Neural cell (in vitro differentiated cells): ENCODE data around the gene CD81.

Experiments used
- EP300 ChIP-seq: fragments of 450-650 bp; conservative IDR thresholded peaks from 2 replicates; pipeline ENCODE4 v1.6.1; 2014; ENCODE audit warnings: antibody characterized with exemption, mild to moderate bottlenecking, moderate library complexity; ENCODE audit not compliant: poor library complexity, severe bottlenecking
- EZH2 ChIP-seq: fragments of 200-600, 300-800 bp; shearing (Covaris generic), sonication (generic); IDR thresholded peaks from 2 replicates; pipeline ENCODE4 v1.6.1; 2014; ENCODE audit warnings: antibody characterized with exemption, low read length, borderline replicate concordance, mild to moderate bottlenecking; ENCODE audit not compliant: insufficient read depth, poor library complexity, severe bottlenecking
- POLR2AphosphoS5 ChIP-seq: IDR thresholded peaks from 2 replicates; pipeline ENCODE4 v1.6.1; 2012
- RAD21 ChIP-seq: fragments of 450-650 bp; conservative IDR thresholded peaks from 2 replicates; pipeline ENCODE4 v1.6.1; 2014; ENCODE audit warnings: antibody characterized with exemption, mild to moderate bottlenecking, moderate library complexity
- SMC3 ChIP-seq: fragments of 450-650 bp; conservative IDR thresholded peaks from 2 replicates; pipeline ENCODE4 v1.6.1; 2014; ENCODE audit warnings: antibody characterized with exemption, mild to moderate bottlenecking, moderate library complexity; ENCODE audit not compliant: poor library complexity
- TAF1 ChIP-seq: IDR thresholded peaks from 2 replicates; pipeline ENCODE4 v1.6.1; 2012; ENCODE audit warnings: low read depth
- TF ChIP-seq, protein P1 (sequence below): fragments of 450-650 bp; IDR thresholded peaks from 2 replicates; pipeline ENCODE4 v1.5.1; 2014; ENCODE audit warnings: antibody characterized with exemption, mild to moderate bottlenecking, moderate library complexity; ENCODE audit not compliant: poor library complexity, severe bottlenecking
- TF ChIP-seq, protein P2 (sequence below): IDR thresholded peaks from 2 replicates; pipeline ENCODE4 v1.6.1; 2012; ENCODE audit warnings: borderline replicate concordance

- no peak for TF ChIP-seq POLR2AphosphoS5
- TF ChIP-seq, protein P1, sequence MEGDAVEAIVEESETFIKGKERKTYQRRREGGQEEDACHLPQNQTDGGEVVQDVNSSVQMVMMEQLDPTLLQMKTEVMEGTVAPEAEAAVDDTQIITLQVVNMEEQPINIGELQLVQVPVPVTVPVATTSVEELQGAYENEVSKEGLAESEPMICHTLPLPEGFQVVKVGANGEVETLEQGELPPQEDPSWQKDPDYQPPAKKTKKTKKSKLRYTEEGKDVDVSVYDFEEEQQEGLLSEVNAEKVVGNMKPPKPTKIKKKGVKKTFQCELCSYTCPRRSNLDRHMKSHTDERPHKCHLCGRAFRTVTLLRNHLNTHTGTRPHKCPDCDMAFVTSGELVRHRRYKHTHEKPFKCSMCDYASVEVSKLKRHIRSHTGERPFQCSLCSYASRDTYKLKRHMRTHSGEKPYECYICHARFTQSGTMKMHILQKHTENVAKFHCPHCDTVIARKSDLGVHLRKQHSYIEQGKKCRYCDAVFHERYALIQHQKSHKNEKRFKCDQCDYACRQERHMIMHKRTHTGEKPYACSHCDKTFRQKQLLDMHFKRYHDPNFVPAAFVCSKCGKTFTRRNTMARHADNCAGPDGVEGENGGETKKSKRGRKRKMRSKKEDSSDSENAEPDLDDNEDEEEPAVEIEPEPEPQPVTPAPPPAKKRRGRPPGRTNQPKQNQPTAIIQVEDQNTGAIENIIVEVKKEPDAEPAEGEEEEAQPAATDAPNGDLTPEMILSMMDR, result no peak
- TF ChIP-seq SMC3, result no peak
- TF ChIP-seq, protein P2, sequence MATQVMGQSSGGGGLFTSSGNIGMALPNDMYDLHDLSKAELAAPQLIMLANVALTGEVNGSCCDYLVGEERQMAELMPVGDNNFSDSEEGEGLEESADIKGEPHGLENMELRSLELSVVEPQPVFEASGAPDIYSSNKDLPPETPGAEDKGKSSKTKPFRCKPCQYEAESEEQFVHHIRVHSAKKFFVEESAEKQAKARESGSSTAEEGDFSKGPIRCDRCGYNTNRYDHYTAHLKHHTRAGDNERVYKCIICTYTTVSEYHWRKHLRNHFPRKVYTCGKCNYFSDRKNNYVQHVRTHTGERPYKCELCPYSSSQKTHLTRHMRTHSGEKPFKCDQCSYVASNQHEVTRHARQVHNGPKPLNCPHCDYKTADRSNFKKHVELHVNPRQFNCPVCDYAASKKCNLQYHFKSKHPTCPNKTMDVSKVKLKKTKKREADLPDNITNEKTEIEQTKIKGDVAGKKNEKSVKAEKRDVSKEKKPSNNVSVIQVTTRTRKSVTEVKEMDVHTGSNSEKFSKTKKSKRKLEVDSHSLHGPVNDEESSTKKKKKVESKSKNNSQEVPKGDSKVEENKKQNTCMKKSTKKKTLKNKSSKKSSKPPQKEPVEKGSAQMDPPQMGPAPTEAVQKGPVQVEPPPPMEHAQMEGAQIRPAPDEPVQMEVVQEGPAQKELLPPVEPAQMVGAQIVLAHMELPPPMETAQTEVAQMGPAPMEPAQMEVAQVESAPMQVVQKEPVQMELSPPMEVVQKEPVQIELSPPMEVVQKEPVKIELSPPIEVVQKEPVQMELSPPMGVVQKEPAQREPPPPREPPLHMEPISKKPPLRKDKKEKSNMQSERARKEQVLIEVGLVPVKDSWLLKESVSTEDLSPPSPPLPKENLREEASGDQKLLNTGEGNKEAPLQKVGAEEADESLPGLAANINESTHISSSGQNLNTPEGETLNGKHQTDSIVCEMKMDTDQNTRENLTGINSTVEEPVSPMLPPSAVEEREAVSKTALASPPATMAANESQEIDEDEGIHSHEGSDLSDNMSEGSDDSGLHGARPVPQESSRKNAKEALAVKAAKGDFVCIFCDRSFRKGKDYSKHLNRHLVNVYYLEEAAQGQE, result no peak
- no peak for TF ChIP-seq EP300
- TF ChIP-seq TAF1, result no peak
- no peak for TF ChIP-seq RAD21
- TF ChIP-seq EZH2, result no peak
Measured at GRCh38 chr11:2396471-2396870, 19.4 kb downstream of the CD81 start.
